Measurements from ENCODE around the gene BAG2.

The BAG2 gene

GRCh38 chr6:57224769-57225515, 52.8 kb downstream of the BAG2 start:
- no peak for DNase-seq

- DNase-seq, result no peak
Measured at GRCh38 chr6:57226221-57226620, 54.1 kb downstream of the BAG2 start.
